ENCODE results near the gene HAT1.

Gene HAT1

DNA sequence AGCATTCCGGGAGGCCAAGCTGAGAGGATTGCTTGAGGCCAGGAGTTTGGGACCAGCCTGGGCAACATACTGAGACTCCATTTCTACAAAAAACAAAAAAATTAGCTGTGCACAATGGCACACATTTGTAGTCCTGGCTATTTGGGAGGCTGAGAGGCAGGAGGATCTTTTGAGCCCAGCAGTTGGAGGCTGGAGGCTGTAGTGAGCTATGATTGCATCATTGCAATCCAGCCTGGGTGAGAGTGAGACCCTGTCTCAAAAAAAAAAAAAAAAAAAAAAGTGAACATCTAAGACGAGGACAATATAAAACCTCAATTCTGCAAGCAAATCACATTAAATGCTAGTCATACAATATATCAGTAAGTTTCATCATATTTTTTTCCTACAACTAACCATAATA lies 2.8 kb upstream of the HAT1 start:
- DNase-seq (ENCODE audit: low read depth in 1 of 2, low spot score in 1 of 2), result no peak

DNA sequence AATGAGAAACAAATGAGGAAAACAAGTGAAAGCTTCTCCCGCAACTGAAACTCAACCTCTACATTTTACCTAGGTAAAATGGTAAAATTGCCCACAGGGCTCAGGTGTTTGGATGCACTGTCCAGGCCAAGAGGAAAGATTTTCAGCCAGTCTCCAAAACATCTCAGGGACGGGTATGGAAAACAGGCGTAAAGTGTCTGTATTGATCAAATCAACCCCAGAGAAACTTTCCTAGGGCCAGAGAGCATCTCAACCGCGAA lies 361 bp upstream of the HAT1 start:
- no peak for DNase-seq (ENCODE audit: low read depth in 1 of 2, low spot score in 1 of 2)

DNA sequence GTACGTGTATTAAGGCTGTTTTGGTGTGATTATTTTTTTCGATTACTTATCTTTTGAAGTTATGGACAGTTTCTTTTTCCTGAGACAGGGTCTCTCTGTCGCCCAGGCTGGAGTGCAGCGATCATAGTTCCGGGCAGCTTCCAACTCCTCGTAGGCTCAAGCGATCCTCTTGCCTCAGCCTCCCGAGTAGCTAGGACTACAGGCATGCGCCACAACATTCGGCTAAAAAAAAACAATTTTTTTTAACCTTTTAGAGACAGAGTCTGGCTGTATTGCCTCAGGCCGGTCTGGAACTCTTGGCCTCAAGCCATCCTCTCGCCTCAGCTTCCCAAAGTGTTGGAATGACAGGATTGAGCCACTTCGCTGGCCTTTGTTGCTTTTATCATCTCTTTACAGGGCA lies 945 bp downstream of the HAT1 start:
- no peak for DNase-seq (ENCODE audit: low read depth in 1 of 2, low spot score in 1 of 2)

DNA sequence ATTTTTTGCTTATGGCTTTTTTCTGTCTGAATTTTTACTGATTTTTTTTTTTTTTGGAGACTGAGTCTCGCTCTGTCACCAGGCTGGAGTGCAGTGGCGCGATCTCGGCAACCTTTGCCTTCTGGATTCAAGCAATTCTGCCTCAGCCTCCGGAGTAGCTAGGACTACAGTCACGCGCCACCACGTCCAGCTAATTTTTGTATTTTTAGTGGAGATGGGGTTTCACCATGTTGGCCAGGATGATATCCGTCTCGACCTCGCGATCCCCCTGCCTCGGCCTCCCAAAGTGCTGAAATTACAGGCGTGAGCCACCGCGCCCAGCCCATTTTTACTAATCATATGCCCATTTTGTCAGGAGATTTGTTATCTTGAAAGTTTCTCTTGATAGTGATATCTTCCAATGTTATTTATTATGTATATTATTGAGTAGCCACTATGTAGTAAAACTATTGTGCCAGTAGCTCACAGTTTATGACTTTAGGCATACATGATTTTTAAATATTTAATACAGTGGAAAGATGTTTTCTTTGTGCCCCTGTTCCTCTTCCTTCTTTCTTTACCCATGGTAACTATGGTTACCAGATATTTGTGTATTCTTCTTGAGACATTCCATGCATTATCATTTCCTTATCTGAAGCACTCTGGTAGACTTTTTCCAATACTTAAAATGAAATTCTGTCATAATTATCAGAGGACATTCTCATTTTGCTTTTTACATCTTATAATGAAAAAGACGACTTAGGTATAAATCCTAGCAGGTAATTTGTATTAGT lies 2.1 kb downstream of the HAT1 start:
- DNase-seq (ENCODE audit: low read depth in 1 of 2, low spot score in 1 of 2), result no peak

DNA sequence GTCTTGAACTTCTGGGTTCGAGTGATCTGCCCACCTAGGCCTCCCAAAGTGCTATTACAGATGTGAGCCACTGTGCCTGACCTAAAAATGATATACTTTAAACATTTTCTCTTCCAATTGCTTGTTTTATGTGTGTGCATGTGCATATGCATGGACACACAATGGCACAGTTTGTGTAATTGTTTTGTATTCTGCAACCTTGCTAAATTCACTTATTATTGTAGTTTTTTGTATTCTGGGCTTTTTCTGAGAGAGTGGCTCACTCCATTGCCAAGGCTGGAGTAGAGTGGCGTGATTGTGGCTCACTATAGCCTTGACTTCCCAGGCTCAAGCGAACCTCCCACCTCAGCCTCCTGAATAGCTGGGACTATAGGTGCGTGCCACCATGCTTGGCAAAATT lies 8.1 kb downstream of the HAT1 start:
- no peak for DNase-seq (ENCODE audit: low read depth in 1 of 2, low spot score in 1 of 2)

DNA sequence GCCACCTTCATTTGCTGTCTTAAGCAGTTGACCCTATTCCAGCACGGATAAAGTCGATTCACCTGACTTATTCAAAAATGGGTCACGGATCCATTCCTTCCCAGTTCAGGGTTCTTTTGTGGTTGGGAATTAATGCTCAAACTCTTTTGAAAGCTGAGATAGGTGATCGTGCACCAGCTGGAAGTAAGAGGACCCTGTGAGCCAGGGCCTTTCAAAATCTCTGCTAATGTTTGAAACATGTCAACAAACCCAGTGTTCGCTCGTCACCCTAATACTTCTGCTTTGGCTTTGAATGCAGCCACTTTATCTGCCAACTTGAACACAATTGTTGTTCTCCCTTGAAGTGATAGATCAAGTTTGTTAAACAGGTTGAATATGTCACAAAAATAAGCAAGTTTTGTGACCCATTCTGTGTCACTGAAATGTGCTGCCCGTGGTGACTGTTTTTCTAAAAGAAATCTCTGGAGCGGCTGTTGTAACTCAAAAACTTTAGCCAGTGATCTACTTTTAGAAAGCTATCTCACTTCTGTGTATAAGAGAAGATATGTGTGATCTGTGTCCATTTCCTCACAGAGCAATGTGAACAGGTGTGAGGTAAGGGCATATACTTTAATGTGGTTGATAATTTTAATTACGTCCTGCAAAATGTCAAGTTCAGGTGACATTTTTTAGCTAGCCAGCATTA lies 16.9 kb downstream of the HAT1 start:
- DNase-seq (ENCODE audit: low read depth in 1 of 2, low spot score in 1 of 2), result no peak

DNA sequence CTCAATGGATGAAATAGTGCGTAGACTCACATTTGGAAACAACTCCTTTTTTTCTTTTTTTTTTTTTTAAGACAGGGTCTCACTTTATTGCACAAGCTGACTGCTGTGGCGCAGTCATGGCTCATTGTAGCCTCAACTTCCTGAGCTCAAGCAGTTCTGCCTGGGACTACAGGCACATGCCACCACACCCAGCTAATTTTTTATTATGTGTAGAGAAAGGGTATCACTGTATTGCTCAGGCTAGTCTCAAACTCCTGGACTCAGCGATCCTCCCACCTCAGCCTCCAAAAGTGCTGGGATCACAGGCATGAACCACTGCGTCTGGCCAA lies 17.4 kb downstream of the HAT1 start:
- DNase-seq (ENCODE audit: low read depth in 1 of 2, low spot score in 1 of 2), result no peak

DNA sequence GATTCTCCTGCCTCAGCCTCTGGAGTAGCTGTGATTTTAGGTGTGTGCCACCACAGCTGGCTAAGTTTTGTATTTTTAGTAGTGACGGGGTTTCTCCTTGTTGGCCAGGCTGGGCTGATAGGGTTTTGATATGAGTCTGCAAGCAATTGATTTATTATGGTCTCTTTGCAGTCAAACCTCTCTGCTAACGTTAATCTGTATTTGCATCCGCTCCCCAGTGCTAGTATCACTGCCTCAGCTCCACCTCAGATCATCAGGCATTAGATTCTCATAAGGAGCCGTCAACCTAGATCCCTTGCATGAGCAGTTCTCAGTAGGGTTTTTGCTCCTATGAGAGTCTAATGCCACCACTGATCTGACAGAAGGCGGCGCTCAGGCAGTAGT lies 19.0 kb downstream of the HAT1 start:
- DNase-seq (ENCODE audit: low read depth in 1 of 2, low spot score in 1 of 2), result no peak

DNA sequence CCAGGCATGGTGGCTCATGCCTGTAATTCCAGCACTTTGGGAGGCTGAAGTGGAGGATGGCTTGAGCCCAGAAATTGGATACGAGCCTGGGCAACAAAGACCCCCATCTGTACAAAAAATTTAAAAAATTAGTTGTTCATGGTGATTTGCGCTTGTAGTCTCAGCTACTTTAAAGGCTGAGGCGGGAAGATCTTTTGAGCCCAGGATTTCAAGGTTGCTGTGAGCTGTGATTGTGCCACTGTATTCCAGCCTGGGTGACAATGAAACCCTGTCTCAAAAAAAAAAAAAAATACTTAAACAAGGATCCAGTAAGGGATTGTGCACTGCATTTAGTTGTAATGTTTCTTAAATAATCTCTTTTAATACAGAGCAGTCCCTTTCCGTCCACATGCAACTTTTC lies 21.6 kb downstream of the HAT1 start:
- DNase-seq (ENCODE audit: low read depth in 1 of 2, low spot score in 1 of 2), result no peak

DNA sequence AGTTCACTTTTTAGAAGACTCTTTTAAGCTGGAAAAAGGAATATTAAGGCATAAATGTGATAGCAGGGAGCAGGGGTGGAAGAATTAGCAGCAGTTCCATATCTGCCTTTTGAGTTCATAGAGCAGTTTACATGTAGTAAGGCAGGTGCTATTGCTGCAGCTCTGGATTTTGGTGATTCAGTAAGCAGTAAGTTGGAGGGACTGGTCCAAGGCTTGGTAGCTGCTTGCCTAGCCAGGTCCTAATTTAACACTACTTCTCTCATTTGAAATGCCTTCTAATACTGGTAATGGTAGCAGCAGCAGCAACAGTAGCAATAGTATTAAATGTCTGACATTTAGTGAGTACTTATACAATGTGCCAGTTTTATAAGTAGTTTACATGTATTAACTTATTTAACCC lies 30.0 kb downstream of the HAT1 start:
- DNase-seq (ENCODE audit: low read depth in 1 of 2, low spot score in 1 of 2), result no peak

DNA sequence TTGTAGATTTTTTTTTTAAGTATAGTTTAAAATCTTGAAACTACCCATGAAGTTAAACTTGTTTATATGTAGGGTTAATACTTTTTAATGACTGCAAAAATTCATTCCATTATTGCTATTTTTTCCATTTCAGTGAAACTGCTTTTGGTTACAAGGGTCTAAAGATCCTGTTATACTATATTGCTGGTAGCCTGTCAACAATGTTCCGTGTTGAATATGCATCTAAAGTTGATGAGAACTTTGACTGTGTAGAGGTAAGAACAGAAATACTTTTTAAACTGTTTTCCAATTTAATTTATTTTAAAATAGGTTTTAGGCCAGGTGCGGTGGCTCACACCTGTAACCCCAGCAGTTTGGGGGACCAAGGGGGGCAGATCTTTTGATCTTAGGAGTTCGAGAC lies 30.5 kb downstream of the HAT1 start:
- no peak for DNase-seq (ENCODE audit: low read depth in 1 of 2, low spot score in 1 of 2)

DNA sequence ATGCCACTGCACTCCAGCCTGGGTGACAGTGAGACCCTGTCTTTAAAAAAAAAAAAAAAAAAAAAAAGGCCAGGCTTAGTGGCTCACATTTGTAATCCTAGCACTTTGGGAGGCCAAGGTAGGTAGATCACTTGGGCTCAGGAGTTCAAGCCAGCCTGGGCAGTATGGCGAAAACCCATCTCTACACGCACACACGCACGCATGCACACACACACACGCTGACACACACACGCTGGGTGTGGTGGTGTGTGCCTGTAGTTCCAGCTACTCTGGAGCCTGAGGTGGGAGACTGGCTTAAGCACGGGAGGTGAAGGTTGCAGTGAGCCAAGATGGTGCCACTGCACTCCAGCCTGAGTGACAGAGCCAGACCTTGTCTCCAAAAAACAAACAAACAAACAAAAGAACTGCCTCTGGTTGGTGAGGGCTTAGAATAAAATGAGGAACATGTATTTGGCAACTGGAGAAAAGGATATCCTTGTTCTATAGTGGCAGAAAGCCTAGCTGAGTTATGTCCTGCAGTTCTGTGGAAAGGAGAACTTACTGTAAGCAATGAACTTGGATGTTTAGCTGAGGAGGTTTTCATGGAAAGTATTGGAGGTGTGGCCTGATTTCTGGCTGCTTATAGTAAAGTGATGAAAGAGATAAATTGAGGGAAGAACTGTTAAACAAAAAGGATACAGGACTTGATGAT lies 34.0 kb downstream of the HAT1 start:
- DNase-seq (ENCODE audit: low read depth in 1 of 2, low spot score in 1 of 2), result no peak

DNA sequence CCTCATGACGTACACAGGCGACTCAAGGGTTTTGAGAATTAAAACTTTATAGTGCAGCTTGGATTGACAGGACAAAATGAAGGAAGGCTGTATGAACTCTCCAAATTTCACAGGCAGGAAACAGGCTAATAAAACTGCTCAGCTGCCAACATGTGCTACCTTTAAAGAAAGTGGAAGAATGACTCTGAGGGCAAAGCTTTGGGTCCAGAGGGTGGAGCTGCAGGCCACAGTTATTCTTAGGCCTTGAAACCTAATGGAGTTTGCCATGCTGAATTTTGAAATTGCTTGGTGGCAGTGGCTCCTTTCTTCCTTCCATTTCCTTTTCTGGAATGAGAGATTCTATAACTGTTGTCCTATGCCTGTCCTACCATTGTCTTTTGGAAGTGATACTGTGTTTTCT lies 34.8 kb downstream of the HAT1 start:
- DNase-seq (ENCODE audit: low read depth in 1 of 2, low spot score in 1 of 2), result no peak

DNA sequence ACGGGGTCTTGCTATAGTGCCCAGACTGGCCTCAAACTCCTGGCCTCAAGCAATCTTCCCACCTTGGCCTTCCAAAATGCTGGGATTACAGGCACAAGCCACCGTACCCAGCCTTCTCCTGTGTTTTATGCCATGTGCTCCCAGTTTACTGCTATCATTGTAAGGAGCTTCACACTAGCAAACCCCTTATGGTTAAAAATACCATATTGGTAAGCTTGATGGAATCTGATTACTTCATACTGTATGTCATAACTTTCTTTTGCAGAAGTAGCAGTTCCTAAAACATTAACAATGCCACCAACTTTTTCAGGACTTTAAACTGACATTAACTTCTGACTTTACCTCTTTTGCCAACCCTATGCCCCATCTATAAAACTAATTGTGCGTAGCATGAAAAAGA lies 36.2 kb downstream of the HAT1 start:
- DNase-seq (ENCODE audit: low read depth in 1 of 2, low spot score in 1 of 2), result no peak

DNA sequence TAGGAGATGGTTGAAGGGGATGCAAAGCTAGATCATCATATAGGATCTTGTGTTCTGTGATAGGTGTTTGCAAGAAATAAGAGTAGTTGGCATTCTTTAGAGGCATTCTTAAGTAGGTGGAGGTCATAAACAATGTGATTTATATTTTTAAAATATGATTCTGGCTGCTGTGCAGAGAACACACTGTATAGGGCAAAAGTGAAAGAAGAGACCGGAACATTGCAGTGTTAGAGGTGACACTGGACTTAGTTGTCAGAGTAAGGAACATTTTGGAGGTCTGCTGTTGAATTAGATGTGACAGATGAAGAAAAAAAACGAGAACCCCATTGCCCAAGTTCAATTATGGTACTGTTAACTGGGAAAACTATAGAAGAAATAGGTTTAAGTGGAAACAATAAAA lies 37.7 kb downstream of the HAT1 start:
- DNase-seq (ENCODE audit: low read depth in 1 of 2, low spot score in 1 of 2), result no peak

DNA sequence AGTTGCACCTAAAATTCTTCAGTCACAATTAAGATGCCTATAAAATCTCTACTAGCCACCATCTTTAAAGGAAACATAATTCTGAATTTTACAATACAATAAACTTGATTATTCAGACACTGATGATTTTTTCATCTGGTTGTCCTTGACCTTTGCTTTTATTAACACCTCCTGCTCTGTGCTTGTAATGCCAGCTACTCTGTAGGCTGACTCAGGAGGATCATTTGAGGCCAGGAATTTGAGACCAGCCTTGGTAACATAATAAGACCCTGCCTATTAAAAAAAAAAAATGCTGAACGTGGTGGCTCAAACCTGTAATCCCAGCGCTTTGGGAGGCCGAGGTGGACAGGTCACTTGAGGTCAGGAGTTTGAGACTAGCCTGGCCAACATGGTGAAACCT lies 38.3 kb downstream of the HAT1 start:
- DNase-seq (ENCODE audit: low read depth in 1 of 2, low spot score in 1 of 2), result no peak

DNA sequence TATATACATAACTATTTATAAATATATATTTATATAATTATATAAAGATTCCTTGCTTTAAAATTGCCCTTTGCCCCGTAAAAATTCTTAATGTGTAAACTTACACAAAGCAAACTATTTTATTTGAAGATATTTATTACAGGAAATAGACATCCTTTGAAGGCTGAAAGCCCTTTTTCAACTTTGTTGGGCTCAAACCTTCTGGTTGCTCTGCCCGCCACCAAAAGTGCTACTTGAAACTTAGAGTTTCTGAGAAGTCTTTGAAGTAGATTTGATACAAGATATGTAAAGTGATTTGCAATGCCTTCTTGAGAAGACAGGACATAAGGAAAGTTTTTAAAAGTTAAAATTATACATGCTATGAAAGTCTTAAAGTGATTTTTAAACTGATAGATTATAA lies 40.9 kb downstream of the HAT1 start:
- DNase-seq (ENCODE audit: low read depth in 1 of 2, low spot score in 1 of 2), result no peak

DNA sequence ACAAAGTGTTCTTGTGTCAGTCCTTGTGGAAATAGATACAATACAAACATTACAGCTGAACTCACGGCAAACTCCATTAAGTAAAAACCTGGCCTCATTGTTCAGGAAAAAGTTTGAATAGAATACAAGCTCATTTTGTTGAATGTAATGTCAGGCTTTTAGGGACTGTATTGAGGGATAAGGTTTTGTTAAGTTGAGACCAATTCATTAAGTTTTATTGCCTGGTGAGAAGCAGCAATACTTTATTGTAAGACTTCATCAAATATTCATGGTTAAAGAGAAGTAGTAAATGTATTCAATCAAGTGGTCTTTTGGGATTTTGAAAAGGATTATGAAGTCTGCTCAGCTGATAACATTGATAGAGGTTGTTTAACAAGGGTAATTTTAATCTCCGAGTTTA lies 42.0 kb downstream of the HAT1 start:
- no peak for DNase-seq (ENCODE audit: low read depth in 1 of 2, low spot score in 1 of 2)

DNA sequence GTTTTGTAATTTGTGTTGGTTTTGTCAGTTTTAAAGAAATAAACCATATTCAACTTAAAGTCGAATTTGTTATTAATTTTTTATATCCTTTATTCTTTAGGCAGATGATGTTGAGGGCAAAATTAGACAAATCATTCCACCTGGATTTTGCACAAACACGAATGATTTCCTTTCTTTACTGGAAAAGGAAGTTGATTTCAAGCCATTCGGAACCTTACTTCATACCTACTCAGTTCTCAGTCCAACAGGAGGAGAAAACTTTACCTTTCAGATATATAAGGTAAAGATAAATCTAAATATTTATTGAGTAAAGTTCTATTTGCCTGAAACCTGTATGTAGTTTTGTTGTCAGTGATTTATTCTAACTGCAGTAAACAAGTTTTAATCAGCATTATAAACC lies 43.0 kb downstream of the HAT1 start:
- no peak for DNase-seq (ENCODE audit: low read depth in 1 of 2, low spot score in 1 of 2)

DNA sequence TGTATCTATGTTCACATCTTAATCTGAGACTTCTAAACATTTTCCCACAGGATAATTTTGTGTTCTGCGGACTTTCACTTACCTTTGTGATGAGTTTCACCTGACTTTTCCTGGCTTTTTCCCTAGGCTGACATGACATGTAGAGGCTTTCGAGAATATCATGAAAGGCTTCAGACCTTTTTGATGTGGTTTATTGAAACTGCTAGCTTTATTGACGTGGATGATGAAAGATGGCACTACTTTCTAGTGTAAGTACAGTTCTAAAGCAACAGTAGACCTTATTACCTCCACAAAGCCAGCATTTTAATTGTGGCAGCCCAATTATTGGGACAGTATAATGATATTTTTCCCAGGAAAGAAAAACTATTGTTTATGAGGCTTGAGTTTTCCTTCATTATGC lies 43.4 kb downstream of the HAT1 start:
- no peak for DNase-seq (ENCODE audit: low read depth in 1 of 2, low spot score in 1 of 2)

DNA sequence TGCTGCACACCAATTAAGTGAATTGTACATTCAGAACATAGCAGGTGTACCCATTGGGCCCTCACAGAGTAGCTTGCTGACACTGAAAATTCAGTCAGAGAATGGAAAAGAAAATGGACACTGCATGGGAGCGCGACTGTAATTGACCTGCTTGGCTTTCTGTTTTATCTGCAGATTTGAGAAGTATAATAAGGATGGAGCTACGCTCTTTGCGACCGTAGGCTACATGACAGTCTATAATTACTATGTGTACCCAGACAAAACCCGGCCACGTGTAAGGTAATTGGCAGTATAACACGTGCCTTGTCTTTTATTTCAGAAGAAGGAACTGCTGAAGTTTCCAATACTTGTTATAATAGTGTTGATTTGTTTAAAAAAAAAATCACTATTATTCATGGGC lies 44.0 kb downstream of the HAT1 start:
- no peak for DNase-seq (ENCODE audit: low read depth in 1 of 2, low spot score in 1 of 2)

DNA sequence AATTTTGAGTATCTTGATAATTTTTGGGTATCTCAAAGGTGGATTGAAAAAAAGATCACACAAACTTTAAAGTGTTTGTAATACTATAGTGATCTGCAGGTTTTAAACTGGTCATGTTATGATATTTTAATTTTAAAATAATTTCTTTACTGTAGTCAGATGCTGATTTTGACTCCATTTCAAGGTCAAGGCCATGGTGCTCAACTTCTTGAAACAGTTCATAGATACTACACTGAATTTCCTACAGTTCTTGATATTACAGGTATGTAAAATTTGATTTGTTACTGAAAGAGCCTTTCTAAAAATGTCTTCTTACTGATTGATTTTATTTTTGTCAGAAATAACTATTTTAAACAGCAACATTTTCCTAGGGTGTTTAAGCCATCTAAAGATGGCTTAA lies 44.4 kb downstream of the HAT1 start:
- no peak for DNase-seq (ENCODE audit: low read depth in 1 of 2, low spot score in 1 of 2)

DNA sequence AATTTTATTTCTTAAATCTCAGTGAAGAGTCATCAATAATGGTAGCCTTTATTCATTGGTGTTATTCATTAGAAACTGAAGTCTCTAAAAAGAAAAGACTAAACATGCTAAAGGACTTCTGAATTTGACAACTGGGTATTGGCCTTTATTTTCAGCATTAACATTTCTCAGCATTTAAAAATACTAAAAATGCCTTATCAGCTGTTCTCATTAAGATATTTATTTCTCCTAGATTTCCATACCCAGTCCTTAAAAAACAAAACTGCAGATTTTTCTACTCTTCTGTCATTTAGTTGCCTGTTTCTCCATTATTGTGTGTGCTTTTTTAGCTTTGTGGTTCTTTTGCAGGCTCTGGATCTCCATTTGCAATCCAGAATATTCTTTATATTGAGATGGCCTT lies 46.2 kb downstream of the HAT1 start:
- no peak for DNase-seq (ENCODE audit: low read depth in 1 of 2, low spot score in 1 of 2)
